ENCODE data around the gene LRP8. TPM values are rescaled to one million over a fixed set of nuclear protein-coding genes. Genes with fewer than 3 reads are reported as not detected.
"Not testable (repeated sequence)": the region's sequence is repeated elsewhere in the genome, so short reads cannot be mapped to it uniquely, and the experiment has no call there.

LRP8 gene
- polyA plus RNA-seq, 1 donor = 6.9 TPM

GRCh38 chr1:53283156-53283555 lies 44.7 kb downstream of the LRP8 start:
- DNase-seq = not testable (repeated sequence)

GRCh38 chr1:53281133-53281532 lies 46.7 kb downstream of the LRP8 start:
- no peak for DNase-seq

GRCh38 chr1:53280496-53280895 lies 47.4 kb downstream of the LRP8 start:
- no peak for DNase-seq

GRCh38 chr1:53279296-53280200 lies 48.3 kb downstream of the LRP8 start:
- no peak for DNase-seq

- DNase-seq = no peak
Observed at GRCh38 chr1:53278298-53278725, 49.6 kb downstream of the LRP8 start.

- DNase-seq = no peak
Observed at GRCh38 chr1:53277326-53277725, 50.5 kb downstream of the LRP8 start.

GRCh38 chr1:53276902-53277281 lies 51.0 kb downstream of the LRP8 start:
- DNase-seq = no peak

GRCh38 chr1:53276153-53276901 lies 51.5 kb downstream of the LRP8 start:
- no peak for DNase-seq

GRCh38 chr1:53275566-53275965 lies 52.3 kb downstream of the LRP8 start:
- DNase-seq = no peak

GRCh38 chr1:53274541-53275185 lies 53.2 kb downstream of the LRP8 start:
- no peak for DNase-seq

- no peak for DNase-seq
Observed at GRCh38 chr1:53274026-53274425, 53.8 kb downstream of the LRP8 start.

- no peak for DNase-seq
Observed at GRCh38 chr1:53273526-53273925, 54.3 kb downstream of the LRP8 start.

GRCh38 chr1:53272349-53272748 lies 55.5 kb downstream of the LRP8 start:
- DNase-seq = no peak

GRCh38 chr1:53271446-53272090 lies 56.3 kb downstream of the LRP8 start:
- no peak for DNase-seq

GRCh38 chr1:53270873-53271272 lies 57.0 kb downstream of the LRP8 start:
- no peak for DNase-seq

GRCh38 chr1:53270107-53270506 lies 57.8 kb downstream of the LRP8 start:
- DNase-seq = no peak

GRCh38 chr1:53267761-53268160 lies 60.1 kb downstream of the LRP8 start:
- no peak for DNase-seq

- DNase-seq = no peak
Observed at GRCh38 chr1:53266038-53266437, 61.8 kb downstream of the LRP8 start.

- no peak for DNase-seq
Observed at GRCh38 chr1:53265581-53265980, 62.3 kb downstream of the LRP8 start.

GRCh38 chr1:53264048-53264447 lies 63.8 kb downstream of the LRP8 start:
- no peak for DNase-seq

- no peak for DNase-seq
Observed at GRCh38 chr1:53262000-53262399, 65.9 kb downstream of the LRP8 start.

- DNase-seq = no peak
Observed at GRCh38 chr1:53260631-53261247, 67.1 kb downstream of the LRP8 start.
